GM12874 (cell line): Measurements from ENCODE around the gene KRT16.

Experiments used
- TF ChIP-seq, protein P1 (sequence below): IDR thresholded peaks from 2 replicates; pipeline ENCODE4 v1.5.1; 2011; ENCODE audit warnings: low read depth, mild to moderate bottlenecking, control low read depth, low read length, moderate library complexity; ENCODE audit not compliant: insufficient read depth

KRT16 gene

GRCh38 chr17:41639492-41640473, 27.2 kb upstream of the KRT16 start:
- TF ChIP-seq, protein P1, sequence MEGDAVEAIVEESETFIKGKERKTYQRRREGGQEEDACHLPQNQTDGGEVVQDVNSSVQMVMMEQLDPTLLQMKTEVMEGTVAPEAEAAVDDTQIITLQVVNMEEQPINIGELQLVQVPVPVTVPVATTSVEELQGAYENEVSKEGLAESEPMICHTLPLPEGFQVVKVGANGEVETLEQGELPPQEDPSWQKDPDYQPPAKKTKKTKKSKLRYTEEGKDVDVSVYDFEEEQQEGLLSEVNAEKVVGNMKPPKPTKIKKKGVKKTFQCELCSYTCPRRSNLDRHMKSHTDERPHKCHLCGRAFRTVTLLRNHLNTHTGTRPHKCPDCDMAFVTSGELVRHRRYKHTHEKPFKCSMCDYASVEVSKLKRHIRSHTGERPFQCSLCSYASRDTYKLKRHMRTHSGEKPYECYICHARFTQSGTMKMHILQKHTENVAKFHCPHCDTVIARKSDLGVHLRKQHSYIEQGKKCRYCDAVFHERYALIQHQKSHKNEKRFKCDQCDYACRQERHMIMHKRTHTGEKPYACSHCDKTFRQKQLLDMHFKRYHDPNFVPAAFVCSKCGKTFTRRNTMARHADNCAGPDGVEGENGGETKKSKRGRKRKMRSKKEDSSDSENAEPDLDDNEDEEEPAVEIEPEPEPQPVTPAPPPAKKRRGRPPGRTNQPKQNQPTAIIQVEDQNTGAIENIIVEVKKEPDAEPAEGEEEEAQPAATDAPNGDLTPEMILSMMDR, result no peak

- TF ChIP-seq, protein P1, result no peak
These were observed 26.4 kb upstream of the KRT16 start for GRCh38 chr17:41638941-41639340.

- TF ChIP-seq, protein P1, result no peak
These were observed 25.6 kb upstream of the KRT16 start for GRCh38 chr17:41638194-41638593.

DNA sequence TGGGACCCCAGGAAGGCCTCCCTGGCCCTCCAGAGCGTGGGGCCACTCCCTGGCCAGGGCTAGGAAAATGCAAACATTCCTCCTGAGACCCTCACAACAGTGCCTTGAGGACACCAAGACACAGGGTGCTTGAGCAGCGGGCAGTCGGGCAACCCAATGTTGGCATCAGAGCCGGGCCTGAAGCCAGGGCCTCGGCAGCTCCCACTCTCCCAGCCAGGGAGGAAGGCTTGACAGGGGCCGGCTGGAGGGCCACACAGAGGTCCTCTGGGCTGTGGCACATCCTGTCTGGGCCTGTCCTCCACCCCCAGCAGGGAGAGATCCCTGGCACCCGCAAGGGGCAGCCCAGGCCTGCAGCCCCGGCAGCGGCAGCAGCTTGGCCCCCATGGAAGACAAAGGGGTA, 24.1 kb upstream of the KRT16 start:
- TF ChIP-seq, protein P1, result no peak

- TF ChIP-seq, protein P1, result no peak
These were observed 22.8 kb upstream of the KRT16 start for GRCh38 chr17:41635121-41636097.

DNA sequence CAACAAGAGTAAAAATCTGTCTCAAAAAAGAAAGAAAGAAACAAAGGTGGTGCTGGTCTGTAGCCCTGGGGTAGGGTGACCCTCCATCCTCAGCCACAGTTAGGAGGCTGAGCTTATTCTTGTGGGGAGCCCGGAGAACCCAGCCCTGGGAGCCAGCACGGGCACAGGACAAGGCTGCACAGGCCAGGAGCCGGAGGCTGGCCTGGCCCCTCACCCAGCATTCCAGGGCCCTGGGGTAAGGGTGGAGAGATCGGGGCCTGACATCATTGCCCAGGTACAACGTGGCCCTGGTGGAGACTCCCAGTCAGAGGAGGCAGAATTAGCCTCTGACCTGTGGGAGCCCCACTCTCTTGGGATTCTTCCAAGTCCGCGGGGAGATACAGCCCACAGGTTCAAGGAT, 22.1 kb upstream of the KRT16 start:
- TF ChIP-seq, protein P1, result no peak

GRCh38 chr17:41633556-41634199, 21.1 kb upstream of the KRT16 start:
- TF ChIP-seq, protein P1, result no peak
